ENCODE data around the gene SEMA5A. TPM values are rescaled to one million over a fixed set of nuclear protein-coding genes. Genes with fewer than 3 reads are reported as not detected.

The SEMA5A gene
- total and polyA plus RNA-seq, 2 of the 8 experiments (the other 6 are each of a cell fraction or from before 2014, with no cell fraction given): 5.3 to 8.9 TPM

DNA sequence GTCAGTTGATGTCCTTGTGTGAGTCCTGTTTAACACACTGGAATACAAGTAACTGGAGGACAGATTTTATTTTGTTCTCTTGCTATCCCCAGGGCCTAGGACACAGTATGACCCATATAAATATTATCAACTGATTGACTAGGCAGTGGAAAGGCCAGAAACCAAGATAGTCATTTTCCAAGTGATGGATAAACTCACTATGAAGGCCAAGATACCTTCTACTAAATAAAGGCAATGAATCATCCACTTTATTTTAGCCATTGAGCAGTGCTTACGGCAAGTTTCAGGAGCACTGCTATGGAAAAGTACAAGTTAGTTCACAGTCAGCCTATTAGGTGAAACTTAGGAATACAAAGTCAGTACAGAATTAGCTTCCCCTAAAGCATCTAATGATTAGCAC, 153.2 kb downstream of the SEMA5A start (continued):
- TF ChIP-seq SIRT6 (IDR thresholded peaks at IDR 0.05; ENCODE audit: low read length): no peak
- no peak for TF ChIP-seq RBBP5 (IDR thresholded peaks at IDR 0.05; ENCODE audit: borderline replicate concordance, low read depth, low read length)
- no peak for TF ChIP-seq JUN (IDR thresholded peaks at IDR 0.05; ENCODE audit: low read depth, low read length)

All from H1 (cell line).